HEK293 (cell line): Measurements from ENCODE around the gene COX5A.

ENCODE experiments used
- CTCF ChIA-PET: fragments of 350-600 bp; formaldehyde crosslinking; extraction: SDS; loops from one replicate; lab custom pipeline; 2021; ENCODE audit warnings: antibody characterized with exemption; lab: Yijun Ruan, JAX
- POLR2A ChIA-PET: fragments of 300-600 bp; formaldehyde crosslinking; extraction: SDS; loops from one replicate; lab custom pipeline; 2020; ENCODE audit warnings: antibody characterized with exemption, inconsistent platforms; lab: Yijun Ruan, JAX
- H3K27ac ChIP-seq: fragments of 200-500 bp; sonication (Bioruptor generic); 2 replicates; pipeline ENCODE4 v1.5.1; 2014; ENCODE audit warnings: low read depth, low read length, control low read depth, inconsistent platforms; ENCODE audit errors: extremely low read depth
- H3K36me3 ChIP-seq, 2 experiments: fragments of 200-500 bp in 1 of 2; sonication (Bioruptor generic) in 1 of 2; 1 replicate in 1 of 2; 2 replicates in 1 of 2; pipeline ENCODE4 v1.5.1; 2014 to 2017; ENCODE audit warnings: inconsistent platforms in 2 of 2, low read length in 2 of 2; ENCODE audit not compliant: control insufficient read depth in 2 of 2, insufficient read depth in 1 of 2
- H3K4me1 ChIP-seq: fragments of 200-500 bp; sonication (Bioruptor generic); 2 replicates; pipeline ENCODE4 v1.5.1; 2014; ENCODE audit warnings: mild to moderate bottlenecking, low read length, inconsistent platforms; ENCODE audit not compliant: control insufficient read depth, insufficient read depth
- H3K4me3 ChIP-seq: 2 replicates; pipeline ENCODE4 v1.5.1; 2011; ENCODE audit warnings: low read depth, mild to moderate bottlenecking, control low read depth, low read length, moderate library complexity
- H3K9me3 ChIP-seq: fragments of 200-500 bp; sonication (Bioruptor generic); 2 replicates; pipeline ENCODE4 v1.5.1; 2014; ENCODE audit warnings: low read depth, low read length, inconsistent platforms; ENCODE audit not compliant: control insufficient read depth, insufficient read depth
- KLF16 ChIP-seq: fragments of 450-650 bp; formaldehyde crosslinking; IDR thresholded peaks from 2 replicates; pipeline ENCODE4 v1.5.1; 2017; ENCODE audit warnings: missing biosample characterization, missing genetic modification characterization
- PATZ1 ChIP-seq: fragments of 450-650 bp; formaldehyde crosslinking; IDR thresholded peaks from 2 replicates; pipeline ENCODE4 v1.5.1; 2016; ENCODE audit warnings: missing biosample characterization, missing genetic modification characterization
- SP2 ChIP-seq: fragments of 450-650 bp; formaldehyde crosslinking; IDR thresholded peaks from 2 replicates; pipeline ENCODE4 v1.5.1; 2016; ENCODE audit warnings: missing biosample characterization, missing genetic modification characterization
- ZBTB49 ChIP-seq: fragments of 450-650 bp; formaldehyde crosslinking; IDR thresholded peaks from 2 replicates; pipeline ENCODE4 v1.5.1; 2016; ENCODE audit warnings: missing biosample characterization, missing genetic modification characterization, low read depth
- ZEB2 ChIP-seq: fragments of 450-650 bp; formaldehyde crosslinking; IDR thresholded peaks from 2 replicates; pipeline ENCODE4 v1.5.1; 2016; ENCODE audit warnings: missing biosample characterization, missing genetic modification characterization
- ZFP37 ChIP-seq: fragments of 450-650 bp; formaldehyde crosslinking; IDR thresholded peaks from 2 replicates; pipeline ENCODE4 v1.5.1; 2016; ENCODE audit warnings: missing biosample characterization, missing genetic modification characterization
- ZNF148 ChIP-seq: fragments of 450-650 bp; formaldehyde crosslinking; IDR thresholded peaks from 2 replicates; pipeline ENCODE4 v1.5.0; 2017; ENCODE audit warnings: missing biosample characterization, missing genetic modification characterization, borderline replicate concordance
- ZNF2 ChIP-seq: fragments of 450-650 bp; formaldehyde crosslinking; IDR thresholded peaks from 2 replicates; pipeline ENCODE4 v1.5.1; 2016; ENCODE audit warnings: missing biosample characterization, missing genetic modification characterization
- ZNF248 ChIP-seq: fragments of 450-650 bp; formaldehyde crosslinking; IDR thresholded peaks from 2 replicates; pipeline ENCODE4 v1.5.1; 2017; ENCODE audit warnings: missing biosample characterization, missing genetic modification characterization
- ZNF280D ChIP-seq: fragments of 450-650 bp; formaldehyde crosslinking; IDR thresholded peaks from 2 replicates; pipeline ENCODE4 v1.5.1; 2016; ENCODE audit warnings: missing biosample characterization, missing genetic modification characterization
- ZNF366 ChIP-seq: fragments of 450-650 bp; formaldehyde crosslinking; conservative IDR thresholded peaks from 2 replicates; pipeline ENCODE4 v1.5.1; 2016; ENCODE audit warnings: missing biosample characterization, missing genetic modification characterization
- ZNF473 ChIP-seq: fragments of 450-650 bp; formaldehyde crosslinking; IDR thresholded peaks from 2 replicates; pipeline ENCODE4 v1.5.1; 2017; ENCODE audit warnings: missing biosample characterization, missing genetic modification characterization
- ZNF513 ChIP-seq: fragments of 450-650 bp; IDR thresholded peaks from 2 replicates; pipeline ENCODE4 v1.5.1; 2018; ENCODE audit warnings: missing biosample characterization, missing genetic modification characterization
- ZNF518A ChIP-seq: fragments of 450-650 bp; formaldehyde crosslinking; conservative IDR thresholded peaks from 2 replicates; pipeline ENCODE4 v1.5.1; 2016; ENCODE audit warnings: low read depth, missing biosample characterization, missing genetic modification characterization
- ZNF623 ChIP-seq: fragments of 450-650 bp; formaldehyde crosslinking; IDR thresholded peaks from 2 replicates; pipeline ENCODE4 v1.5.1; 2016; ENCODE audit warnings: missing biosample characterization, missing genetic modification characterization
- ZNF664 ChIP-seq: fragments of 450-650 bp; formaldehyde crosslinking; IDR thresholded peaks from 2 replicates; pipeline ENCODE4 v1.5.1; 2016; ENCODE audit warnings: missing biosample characterization, missing genetic modification characterization
- ZNF670 ChIP-seq: fragments of 450-650 bp; formaldehyde crosslinking; IDR thresholded peaks from 2 replicates; pipeline ENCODE4 v1.5.1; 2016; ENCODE audit warnings: missing biosample characterization, missing genetic modification characterization, low read depth
- ZNF843 ChIP-seq: fragments of 450-650 bp; formaldehyde crosslinking; IDR thresholded peaks from 2 replicates; pipeline ENCODE4 v1.5.1; 2016; ENCODE audit warnings: missing biosample characterization, missing genetic modification characterization
- ZSCAN30 ChIP-seq: fragments of 450-650 bp; IDR thresholded peaks from 2 replicates; pipeline ENCODE4 v1.5.1; 2018; ENCODE audit warnings: missing biosample characterization, mild to moderate bottlenecking, missing genetic modification characterization, moderate library complexity

Gene COX5A

GRCh38 chr15:74950078-74950908 lies 12.4 kb upstream of the COX5A start:
- Histone ChIP-seq H3K27ac (no peak overlapping the region), H3K4me1 (peaks cover 4% of the 10 kb centered on the region; the same call in 1 of the 2 replicates), H3K4me3 (no peak overlapping the region), H3K36me3 (no peaks in the 10 kb centered on the region), H3K9me3 (no peaks in the 10 kb centered on the region)
- ChIA-PET CTCF (interaction anchor here (0.5 to 13.3 kb wide), 55 partner anchors 9 to 1197 kb away, joined by 3 to 223 read pairs (median 5); partner anchors contain the start of genes COX5A, CPLX3, CSK and FAM219B), POLR2A (interaction anchor here (0.5 to 3.0 kb wide), 6 partner anchors 12 to 179 kb away, joined by 3 to 13 read pairs (median 5); partner anchors contain the start of genes COX5A, CSK and PPCDC)
- TF ChIP-seq ZNF670 (tag by site-specific recombination) (no peak), ZSCAN30 (tag by site-specific recombination) (0 out of 2 replicates have a peak, but pooled peaks have one; percentile 42), ZFP37 (tag by site-specific recombination) (peak; percentile 31; the same call in 1 of the 2 replicates), ZNF280D (tag by site-specific recombination) (no peak), ZNF2 (tag by site-specific recombination) (0 out of 2 replicates have a peak, but pooled peaks have one; percentile 64), ZNF843 (tag by site-specific recombination) (no peak), PATZ1 (tag by site-specific recombination) (peak; percentile 69), KLF16 (tag by site-specific recombination) (no peak), ZNF473 (tag by site-specific recombination) (no peak), ZNF366 (peak; percentile 93), ZNF623 (tag by site-specific recombination) (no peak), ZNF148 (tag by site-specific recombination) (no peak), ZNF513 (tag by site-specific recombination) (peak; percentile 68), ZNF518A (tag by site-specific recombination) (no peak), ZEB2 (tag by site-specific recombination) (peak; percentile 17; the same call in 1 of the 2 replicates), SP2 (tag by site-specific recombination) (no peak), ZBTB49 (tag by site-specific recombination) (no peak), ZNF664 (tag by site-specific recombination) (peak; percentile 83), ZNF248 (tag by site-specific recombination) (no peak)
